Measurements from ENCODE around the gene P2RX7. TPM values are rescaled to one million over a fixed set of nuclear protein-coding genes. Genes with fewer than 3 reads are reported as not detected.
A peak's percentile ranks its signal among the peaks of the same experiment; 100 is the strongest.

P2RX7 gene
- total and polyA plus RNA-seq, 2 donors (not counting 3 experiments of a cell fraction or from before 2014, with no cell fraction given) = 1.3 to 8.1 TPM

GRCh38 chr12:121096199-121096798 lies 36.4 kb upstream of the P2RX7 start:
- Histone ChIP-seq H3K9ac (replicated peaks; ENCODE audit: extremely low read depth, insufficient read depth, low read length) (no peak overlapping the region), H3K27me3 (ENCODE audit: control insufficient read depth in 2 of 2, insufficient read depth in 2 of 2, low read length in 2 of 2) (no peaks in the 10 kb centered on the region), H3K4me3 (replicated peaks in 1 of 3; ENCODE audit: insufficient read depth in 1 of 3, low read depth in 1 of 3, low read length in 3 of 3) (no peak overlapping the region), H3K27ac (ENCODE audit: insufficient read depth, low read depth, low read length) (peak overlapping the region; percentile 82), H3K9me3 (replicated peaks; ENCODE audit: control insufficient read depth, insufficient read depth, low read length) (no peaks in the 10 kb centered on the region), H2AFZ (ENCODE audit: low read depth, low read length) (no peak overlapping the region), H3K4me1 (ENCODE audit: control insufficient read depth, extremely low read depth, insufficient read depth, low read length) (peaks cover 13% of the 10 kb centered on the region), H3K4me2 (ENCODE audit: insufficient read depth, low read length) (no peak overlapping the region), H3K9me1 (replicated peaks; ENCODE audit: control insufficient read depth, extremely low read depth, insufficient read depth, low read length) (no peaks in the 10 kb centered on the region), H3K79me2 (ENCODE audit: control insufficient read depth, insufficient read depth, low read length) (no peaks in the 10 kb centered on the region), H3K36me3 (ENCODE audit: control insufficient read depth in 2 of 2, extremely low read depth in 1 of 2, insufficient read depth in 2 of 2, low read length in 2 of 2) (no peaks in the 10 kb centered on the region), H4K20me1 (replicated peaks; ENCODE audit: control insufficient read depth, extremely low read depth, insufficient read depth, low read length) (no peaks in the 10 kb centered on the region)
- no peak for DNase-seq (ENCODE audit: low read depth, low spot score)
- ChIA-PET CTCF (interaction anchor here (0.6 to 6.6 kb wide), 13 partner anchors 10 to 347 kb away, joined by 3 to 48 read pairs (median 4); no protein-coding TSS in a partner anchor), POLR2A (no interaction called here)
- FAIRE-seq = no peak
- TF ChIP-seq JUN (IDR thresholded peaks at IDR 0.05; ENCODE audit: borderline replicate concordance, insufficient read depth, insufficient read length, low read depth) (no peak), POLR2A (IDR thresholded peaks at IDR 0.05; ENCODE audit: low read depth, low read length) (no peak), FOS (IDR thresholded peaks at IDR 0.05; ENCODE audit: borderline replicate concordance, insufficient read depth, low read length) (no peak), POLR2AphosphoS5 (IDR thresholded peaks at IDR 0.05; ENCODE audit: insufficient read depth, low read depth, low read length) (no peak)
- intact Hi-C loops (cut with micrococcal nuclease) (loop anchor here (1.0 to 10.0 kb wide), 5 partner anchors 14 to 514 kb away; partner anchors contain the start of genes CABP1 and POP5), dilution Hi-C loops (cut with MboI; ENCODE audit: extremely low pct_ligation_motif_present, low sequenced_read_pairs) (no loop called here)
- BruUV-seq (replicated peaks) = no TSS peak

DNA sequence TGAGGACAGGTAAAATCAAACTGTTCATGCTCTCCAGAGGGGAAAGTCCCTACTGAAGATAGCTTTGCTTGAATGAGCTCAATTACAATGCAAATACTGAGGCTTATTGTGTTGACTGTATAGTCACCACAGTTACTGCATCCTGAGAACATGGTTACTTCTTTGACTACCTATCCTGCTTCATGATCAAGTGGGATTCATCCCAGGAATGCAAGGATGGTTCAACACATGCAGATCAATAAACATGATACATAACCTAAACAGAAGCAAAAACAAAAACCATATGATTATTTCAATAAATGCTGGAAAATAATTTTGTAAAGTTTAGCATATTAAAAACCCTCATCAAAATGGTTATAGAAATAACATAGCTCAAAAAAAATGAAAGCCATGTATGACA lies 32.9 kb upstream of the P2RX7 start:
- no peak for FAIRE-seq
- intact Hi-C loops (cut with micrococcal nuclease) = loop anchor here (5.0 to 10.0 kb wide), 2 partner anchors 455 to 517 kb away; partner anchors contain the start of genes CABP1 and POP5
- Histone ChIP-seq H3K9me3 (replicated peaks; ENCODE audit: control insufficient read depth, insufficient read depth, low read length) (no peaks in the 10 kb centered on the region), H3K79me2 (ENCODE audit: control insufficient read depth, insufficient read depth, low read length) (no peaks in the 10 kb centered on the region), H3K4me2 (ENCODE audit: insufficient read depth, low read length) (no peak overlapping the region), H4K20me1 (replicated peaks; ENCODE audit: control insufficient read depth, extremely low read depth, insufficient read depth, low read length) (no peaks in the 10 kb centered on the region), H3K9me1 (replicated peaks; ENCODE audit: control insufficient read depth, extremely low read depth, insufficient read depth, low read length) (no peaks in the 10 kb centered on the region), H3K4me1 (ENCODE audit: control insufficient read depth, extremely low read depth, insufficient read depth, low read length) (peaks cover 13% of the 10 kb centered on the region), H2AFZ (ENCODE audit: low read depth, low read length) (no peak overlapping the region), H3K27ac (ENCODE audit: insufficient read depth, low read depth, low read length) (no peak overlapping the region), H3K27me3 (ENCODE audit: control insufficient read depth in 2 of 2, insufficient read depth in 2 of 2, low read length in 2 of 2) (no peaks in the 10 kb centered on the region), H3K9ac (replicated peaks; ENCODE audit: extremely low read depth, insufficient read depth, low read length) (no peak overlapping the region), H3K4me3 (replicated peaks in 1 of 3; ENCODE audit: insufficient read depth in 1 of 3, low read depth in 1 of 3, low read length in 3 of 3) (no peak overlapping the region), H3K36me3 (ENCODE audit: control insufficient read depth in 2 of 2, extremely low read depth in 1 of 2, insufficient read depth in 2 of 2, low read length in 2 of 2) (no peaks in the 10 kb centered on the region)
- ChIA-PET CTCF (interaction anchor here (1.5 kb wide), 1 partner anchor 10 kb away, joined by 3 read pairs; no protein-coding TSS in a partner anchor), POLR2A (no interaction called here)
- dilution Hi-C loops (cut with MboI; ENCODE audit: extremely low pct_ligation_motif_present, low sequenced_read_pairs) = no loop called here
- no TSS peak for BruUV-seq (replicated peaks)
- DNase-seq (ENCODE audit: low read depth, low spot score) = no peak
- TF ChIP-seq POLR2A (IDR thresholded peaks at IDR 0.05; ENCODE audit: low read depth, low read length) = no peak

All from endothelial cell of umbilical vein (primary cell).